Measurements from ENCODE around the gene ERAS. TPM values are rescaled to one million over a fixed set of nuclear protein-coding genes. Genes with fewer than 3 reads are reported as not detected.
A peak's percentile ranks its signal among the peaks of the same experiment; 100 is the strongest.

Gene ERAS
- total RNA-seq, 1 experiment from 2014 or later: 0.23 TPM

- ChIA-PET CTCF (no interaction called here), POLR2A (no interaction called here)
- 0 out of 2 replicates have a peak, but pooled peaks cover 4% of the 10 kb centered on the region for H3K4me1 ChIP-seq (ENCODE audit: control insufficient read depth, insufficient read depth, low read length)
- intact Hi-C loops (cut with micrococcal nuclease; ENCODE audit: unreplicated experiment) (no loop called here), in situ Hi-C loops (cut with HindIII; ENCODE audit: low pct_unique_long_range_greater_than_20kb, low sequenced_read_pairs) (no loop called here)
- no peaks in the 10 kb centered on the region for H3K27me3 ChIP-seq (ENCODE audit: control insufficient read depth, insufficient read depth, low read length)
- no peak for TF ChIP-seq CTCF (IDR thresholded peaks at IDR 0.05)
- TF ChIP-seq POLR2AphosphoS5 (IDR thresholded peaks at IDR 0.05; ENCODE audit: low read depth, low read length): no peak
- no peak for TF ChIP-seq TCF7L2 (IDR thresholded peaks at IDR 0.05; ENCODE audit: low read depth, low read length)
- no peak for TF ChIP-seq REST (IDR thresholded peaks at IDR 0.05; ENCODE audit: insufficient read depth in 1 of 2, low read depth in 2 of 2, low read length in 1 of 2)
- TF ChIP-seq SIN3A (IDR thresholded peaks at IDR 0.05; ENCODE audit: borderline replicate concordance, insufficient read depth, low read depth, low read length): no peak
- ATAC-seq (peak; percentile 67), DNase-seq (ENCODE audit: low read depth, low spot score) (no peak)
- no peak overlapping the region for H3K4me3 ChIP-seq (ENCODE audit: low read depth in 2 of 2, low read length in 2 of 2)
- no peak overlapping the region for H3K27ac ChIP-seq (ENCODE audit: low read length)
- H3K36me3 ChIP-seq (ENCODE audit: control insufficient read depth, insufficient read depth, low read length): no peaks in the 10 kb centered on the region
- BruUV-seq (replicated peaks): no TSS peak
- H3K9me3 ChIP-seq (ENCODE audit: control insufficient read depth, insufficient read depth, low read depth, low read length): no peaks in the 10 kb centered on the region
Observed at GRCh38 chrX:48794911-48795515, 31.3 kb upstream of the ERAS start.

GRCh38 chrX:48798318-48798717 is 28.0 kb upstream of the ERAS start:
- 0 out of 2 replicates have a peak, but pooled peaks cover 7% of the 10 kb centered on the region for H3K4me1 ChIP-seq (ENCODE audit: control insufficient read depth, insufficient read depth, low read length)
- intact Hi-C loops (cut with micrococcal nuclease; ENCODE audit: unreplicated experiment) (no loop called here), in situ Hi-C loops (cut with HindIII; ENCODE audit: low pct_unique_long_range_greater_than_20kb, low sequenced_read_pairs) (no loop called here)
- no peaks in the 10 kb centered on the region for H3K9me3 ChIP-seq (ENCODE audit: control insufficient read depth, insufficient read depth, low read depth, low read length)
- no peak for DNase-seq (ENCODE audit: low read depth, low spot score)
- no TSS peak for BruUV-seq (replicated peaks)
- H3K4me3 ChIP-seq (ENCODE audit: low read depth in 2 of 2, low read length in 2 of 2): no peak overlapping the region
- CTCF ChIA-PET: no interaction called here
- POLR2A ChIA-PET: no interaction called here
- ATAC-seq: no peak
- no peaks in the 10 kb centered on the region for H3K36me3 ChIP-seq (ENCODE audit: control insufficient read depth, insufficient read depth, low read length)
- TF ChIP-seq SIN3A (IDR thresholded peaks at IDR 0.05; ENCODE audit: borderline replicate concordance, insufficient read depth, low read depth, low read length): no peak
- TF ChIP-seq TCF7L2 (IDR thresholded peaks at IDR 0.05; ENCODE audit: low read depth, low read length): no peak
- no peak for TF ChIP-seq REST (IDR thresholded peaks at IDR 0.05; ENCODE audit: insufficient read depth in 1 of 2, low read depth in 2 of 2, low read length in 1 of 2)
- no peak for TF ChIP-seq POLR2AphosphoS5 (IDR thresholded peaks at IDR 0.05; ENCODE audit: low read depth, low read length)
- no peak for TF ChIP-seq CTCF (IDR thresholded peaks at IDR 0.05)
- H3K27ac ChIP-seq (ENCODE audit: low read length): no peak overlapping the region
- H3K27me3 ChIP-seq (ENCODE audit: control insufficient read depth, insufficient read depth, low read length): no peaks in the 10 kb centered on the region

Data from Panc1 (cell line).